Activated naive CD4-positive, alpha-beta T cell treated with anti-CD3 and anti-CD28 coated beads, Interleukin-2, amount 50 U/mL, for 72 hours (primary cell): ENCODE results near the gene LCE3B. TPM values are rescaled to one million over a fixed set of nuclear protein-coding genes. Genes with fewer than 3 reads are reported as not detected.

Experiments used
- ATAC-seq, 2 donors: fragments of 150-1000 bp; cut with Tn5 transposase; 2 replicates each; pipeline ENCODE4 v1.10.0; 2021; ENCODE audit warnings: mild to moderate bottlenecking in 2 of 2, moderate library complexity in 2 of 2
- DNase-seq, 2 donors: peaks; one replicate each; pipeline ENCODE4 v3.0.0; 2021 to 2022; ENCODE audit warnings: low spot score in 2 of 2
- H3K27ac Mint-ChIP-seq, 2 donors: one replicate each; pipeline ENCODE4 v1.8.0; 2022; ENCODE audit warnings: mild to moderate bottlenecking in 2 of 2, mixed read lengths in 2 of 2
- H3K36me3 Mint-ChIP-seq, 2 donors: one replicate each; pipeline ENCODE4 v1.8.0; 2022; ENCODE audit warnings: mixed read lengths in 2 of 2
- H3K9me3 Mint-ChIP-seq, 2 donors: one replicate each; pipeline ENCODE4 v1.8.0; 2022; ENCODE audit warnings: mixed read lengths in 2 of 2
- total RNA-seq, 2 donors: library from RNA; stranded (reverse); gene quantifications; one replicate each; pipeline ENCODE4 v1.2.3, GENCODE V29; 2022

The LCE3B gene
- total RNA-seq, 2 donors from 2014 or later, result not detected

- DNase-seq (no peak), ATAC-seq (no peak)
- no peaks in the 10 kb centered on the region for H3K36me3 Mint-ChIP-seq
- H3K9me3 Mint-ChIP-seq, result no peaks in the 10 kb centered on the region
- no peak overlapping the region for H3K27ac Mint-ChIP-seq
Measured at GRCh38 chr1:152643945-152644344, 30.3 kb downstream of the LCE3B start.

GRCh38 chr1:152645146-152645545 lies 31.5 kb downstream of the LCE3B start:
- H3K9me3 Mint-ChIP-seq, result no peaks in the 10 kb centered on the region
- ATAC-seq (no peak), DNase-seq (no peak)
- H3K36me3 Mint-ChIP-seq, result no peaks in the 10 kb centered on the region
- H3K27ac Mint-ChIP-seq, result no peak overlapping the region

GRCh38 chr1:152646656-152647055 lies 33.0 kb downstream of the LCE3B start:
- DNase-seq (no peak), ATAC-seq (no peak)
- no peaks in the 10 kb centered on the region for H3K9me3 Mint-ChIP-seq
- H3K36me3 Mint-ChIP-seq, result no peaks in the 10 kb centered on the region
- H3K27ac Mint-ChIP-seq, result no peak overlapping the region

- H3K27ac Mint-ChIP-seq, result no peak overlapping the region
- H3K9me3 Mint-ChIP-seq, result no peaks in the 10 kb centered on the region
- DNase-seq (peak in 1 of 2 donors; percentile 77), ATAC-seq (peak; percentile 49 to 59)
- H3K36me3 Mint-ChIP-seq, result no peaks in the 10 kb centered on the region
Measured at GRCh38 chr1:152654110-152654509, 40.5 kb downstream of the LCE3B start.

GRCh38 chr1:152656459-152656858 lies 42.8 kb downstream of the LCE3B start:
- Mint-ChIP-seq H3K9me3 (no peaks in the 10 kb centered on the region), H3K27ac (no peak overlapping the region), H3K36me3 (no peaks in the 10 kb centered on the region)
- ATAC-seq, result no peak
- DNase-seq, result no peak

- no peak overlapping the region for H3K27ac Mint-ChIP-seq
- H3K9me3 Mint-ChIP-seq, result no peaks in the 10 kb centered on the region
- H3K36me3 Mint-ChIP-seq, result no peaks in the 10 kb centered on the region
- no peak for DNase-seq
- no peak for ATAC-seq
Measured at GRCh38 chr1:152657677-152658076, 44.1 kb downstream of the LCE3B start.

- H3K9me3 Mint-ChIP-seq, result no peaks in the 10 kb centered on the region
- DNase-seq, result no peak
- no peaks in the 10 kb centered on the region for H3K36me3 Mint-ChIP-seq
- no peak overlapping the region for H3K27ac Mint-ChIP-seq
- no peak for ATAC-seq
Measured at GRCh38 chr1:152658649-152659048, 45.0 kb downstream of the LCE3B start.

GRCh38 chr1:152663098-152663497 lies 49.5 kb downstream of the LCE3B start, which contains the start of gene LCE2D:
TSS of gene LCE2D (plus strand) at chr1:152663380. CDS start at chr1:152664106, 726 bp downstream.
- DNase-seq (no peak), ATAC-seq (no peak)
- no peaks in the 10 kb centered on the region for H3K36me3 Mint-ChIP-seq
- peaks cover 0 to 5% of the 10 kb centered on the region in 2 donors for H3K9me3 Mint-ChIP-seq
- no peak within 1 kb of the TSS for H3K27ac Mint-ChIP-seq

Other genes starting within 250 kb of the LCE3B start
- not detected for gene CRNN, start 199.5 kb upstream of the LCE3B start, total RNA-seq
- gene LCE5A, start 103.0 kb upstream of the LCE3B start, total RNA-seq, result not detected
- not detected for gene CRCT1, start 99.3 kb upstream of the LCE3B start, total RNA-seq
- gene LCE3E, start 47.0 kb upstream of the LCE3B start, total RNA-seq, result not detected
- gene LCE3D, start 33.3 kb upstream of the LCE3B start, total RNA-seq, result not detected
- not detected for gene LCE3C, start 13.6 kb upstream of the LCE3B start, total RNA-seq
- not detected for gene LCE3A, start 9.3 kb downstream of the LCE3B start, total RNA-seq
- gene LCE2D, start 49.6 kb downstream of the LCE3B start, total RNA-seq, result not detected
- not detected for gene LCE2C, start 61.5 kb downstream of the LCE3B start, total RNA-seq
- not detected for gene LCE2B, start 72.3 kb downstream of the LCE3B start, total RNA-seq
- not detected for gene LCE2A, start 84.5 kb downstream of the LCE3B start, total RNA-seq
- gene LCE4A, start 94.3 kb downstream of the LCE3B start, total RNA-seq, result not detected
- not detected for gene KPRP, start 144.2 kb downstream of the LCE3B start, total RNA-seq
- not detected for gene LCE1F, start 161.3 kb downstream of the LCE3B start, total RNA-seq
- not detected for gene LCE1E, start 172.4 kb downstream of the LCE3B start, total RNA-seq
- not detected for gene LCE1D, start 182.9 kb downstream of the LCE3B start, total RNA-seq
- gene LCE1C, start 192.8 kb downstream of the LCE3B start, total RNA-seq, result not detected
- gene LCE1B, start 198.2 kb downstream of the LCE3B start, total RNA-seq, result not detected
- gene LCE1A, start 213.7 kb downstream of the LCE3B start, total RNA-seq, result not detected
- gene LCE6A, start 229.0 kb downstream of the LCE3B start, total RNA-seq, result not detected
- not detected for gene LCE7A, start 246.2 kb downstream of the LCE3B start, total RNA-seq